Activated CD4-positive, alpha-beta T cell treated with anti-CD3 and anti-CD28 coated beads, Interleukin-10, Interleukin-2, amounts not matched to agents 100 ng/mL and 50 ng/mL, durations not matched to agents 16 hours and 8 hours (primary cell): ENCODE measurements around the gene XAGE2.
"Not testable (repeated sequence)": the region's sequence is repeated elsewhere in the genome, so short reads cannot be mapped to it uniquely, and the experiment has no call there.

Experiments used
- DNase-seq: peaks from one replicate; pipeline ENCODE4 v3.0.0-alpha.2; 2020

Gene XAGE2, protein sequence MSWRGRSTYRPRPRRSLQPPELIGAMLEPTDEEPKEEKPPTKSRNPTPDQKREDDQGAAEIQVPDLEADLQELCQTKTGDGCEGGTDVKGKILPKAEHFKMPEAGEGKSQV

DNA sequence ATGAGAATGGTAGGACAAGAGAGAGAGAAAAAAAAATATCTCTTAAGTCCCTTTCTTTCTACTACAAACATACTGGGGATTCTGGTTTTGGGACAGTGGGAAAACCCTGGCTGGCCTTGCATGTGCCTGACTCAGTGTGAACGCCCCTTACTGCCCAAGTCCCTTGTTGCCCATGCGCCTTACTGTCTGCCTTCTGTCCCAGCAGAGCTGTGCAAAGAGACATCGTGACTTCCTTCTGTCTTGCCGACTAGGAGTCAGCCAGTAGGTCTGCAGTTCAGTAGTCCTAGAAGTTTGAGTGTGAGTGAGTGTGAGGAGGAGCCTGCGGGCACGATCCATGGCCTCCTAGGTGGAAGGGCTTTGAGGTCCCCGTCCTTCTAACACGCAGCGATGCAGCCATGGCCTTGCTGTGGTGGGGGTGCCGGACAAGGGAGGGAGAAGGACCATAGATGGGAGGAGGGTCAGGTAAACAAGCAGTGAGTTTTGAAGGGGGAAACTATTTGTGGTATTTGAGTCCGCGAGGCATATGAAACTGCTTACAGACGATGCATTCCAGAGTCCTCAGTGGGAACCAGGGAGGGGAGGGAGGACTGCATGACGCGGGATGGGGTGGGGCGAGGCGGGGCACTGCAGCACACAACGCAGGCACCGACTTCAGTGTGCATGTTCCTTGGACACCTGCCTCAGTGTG, at the start of gene XAGE2:
XAGE2 (plus strand) TSS at position 654 of the 688 bp plus-strand sequence. CDS start 994 bp downstream, outside the sequence.
- no peak for DNase-seq

DNA sequence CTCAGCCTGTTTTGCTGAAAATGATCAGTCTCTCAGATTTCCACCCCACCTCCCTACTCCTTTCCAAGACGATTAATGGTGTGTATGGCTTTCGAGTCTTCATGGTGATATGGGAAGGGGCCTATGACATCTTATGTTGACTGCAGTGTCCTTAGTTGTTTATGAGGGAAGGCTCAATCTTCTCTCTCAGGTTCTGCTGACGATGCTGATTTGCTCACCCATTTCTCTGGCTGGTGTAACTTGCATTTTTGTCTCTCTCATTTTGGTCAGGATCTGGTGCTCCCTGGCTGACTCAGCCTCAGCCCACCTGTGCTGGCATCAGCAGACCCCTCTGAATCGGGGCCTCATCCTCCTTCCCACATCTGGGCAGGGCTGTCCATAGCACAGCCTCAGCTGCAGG, 31.4 kb upstream of the XAGE2 start:
- DNase-seq, result no peak

DNA sequence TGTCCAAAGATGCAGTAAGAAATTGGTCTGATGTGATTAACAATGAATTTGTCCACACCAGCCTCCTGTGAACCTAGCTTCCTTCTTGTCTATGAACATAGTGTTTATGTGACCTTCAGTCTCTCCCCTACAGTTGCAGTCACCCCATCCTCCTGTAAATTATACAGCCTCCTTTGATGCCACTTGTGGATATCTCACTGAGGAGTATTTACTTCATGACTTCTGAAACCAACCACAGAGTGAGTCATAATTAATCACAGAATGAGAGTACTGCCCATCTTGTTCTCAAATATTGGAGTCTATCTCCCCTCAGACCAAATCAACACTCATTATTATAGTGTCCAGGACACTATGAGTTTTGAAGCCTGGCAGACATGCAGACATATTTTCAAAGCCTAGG, 27.3 kb upstream of the XAGE2 start:
- peak; percentile 5 for DNase-seq

DNA sequence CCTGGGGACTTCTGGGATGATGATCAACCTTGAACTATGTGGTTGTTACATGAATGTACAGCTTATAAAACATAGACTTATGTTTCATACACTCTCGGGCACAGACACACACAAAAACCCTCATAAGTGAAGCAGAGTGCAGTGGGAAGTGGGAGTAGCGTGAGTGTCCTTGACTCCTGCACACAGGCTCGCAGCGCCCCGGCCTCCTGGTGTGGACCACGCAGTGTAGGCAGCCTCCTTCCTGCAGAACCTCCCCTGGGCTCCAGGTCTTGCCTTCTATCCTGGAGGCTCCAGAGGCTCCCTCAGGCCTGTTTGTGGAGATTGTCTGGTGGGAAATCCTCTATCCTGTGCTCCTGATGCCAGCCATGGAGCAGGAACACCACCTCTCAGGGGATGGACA, 25.7 kb upstream of the XAGE2 start:
- not testable (repeated sequence) for DNase-seq

DNA sequence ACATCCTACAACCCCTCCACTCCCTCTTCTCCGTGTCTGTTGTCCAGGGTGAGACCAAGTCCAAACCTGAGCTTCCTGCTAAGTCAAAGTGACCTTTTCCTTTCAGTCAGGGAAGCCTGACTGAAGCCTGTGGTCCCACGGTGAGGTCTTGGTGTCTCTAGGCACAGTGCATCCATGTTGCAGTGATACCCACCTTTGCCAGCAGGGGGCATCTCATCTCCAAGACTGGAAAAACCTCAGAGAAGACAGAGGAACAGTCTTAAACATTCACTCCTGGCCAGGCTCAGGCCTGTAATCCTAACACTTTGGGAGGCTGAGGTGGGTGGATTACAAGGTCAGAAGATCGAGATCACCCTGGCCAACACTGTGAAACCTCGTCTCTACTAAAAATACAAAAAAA, 23.4 kb upstream of the XAGE2 start:
- peak; percentile 71 for DNase-seq

DNA sequence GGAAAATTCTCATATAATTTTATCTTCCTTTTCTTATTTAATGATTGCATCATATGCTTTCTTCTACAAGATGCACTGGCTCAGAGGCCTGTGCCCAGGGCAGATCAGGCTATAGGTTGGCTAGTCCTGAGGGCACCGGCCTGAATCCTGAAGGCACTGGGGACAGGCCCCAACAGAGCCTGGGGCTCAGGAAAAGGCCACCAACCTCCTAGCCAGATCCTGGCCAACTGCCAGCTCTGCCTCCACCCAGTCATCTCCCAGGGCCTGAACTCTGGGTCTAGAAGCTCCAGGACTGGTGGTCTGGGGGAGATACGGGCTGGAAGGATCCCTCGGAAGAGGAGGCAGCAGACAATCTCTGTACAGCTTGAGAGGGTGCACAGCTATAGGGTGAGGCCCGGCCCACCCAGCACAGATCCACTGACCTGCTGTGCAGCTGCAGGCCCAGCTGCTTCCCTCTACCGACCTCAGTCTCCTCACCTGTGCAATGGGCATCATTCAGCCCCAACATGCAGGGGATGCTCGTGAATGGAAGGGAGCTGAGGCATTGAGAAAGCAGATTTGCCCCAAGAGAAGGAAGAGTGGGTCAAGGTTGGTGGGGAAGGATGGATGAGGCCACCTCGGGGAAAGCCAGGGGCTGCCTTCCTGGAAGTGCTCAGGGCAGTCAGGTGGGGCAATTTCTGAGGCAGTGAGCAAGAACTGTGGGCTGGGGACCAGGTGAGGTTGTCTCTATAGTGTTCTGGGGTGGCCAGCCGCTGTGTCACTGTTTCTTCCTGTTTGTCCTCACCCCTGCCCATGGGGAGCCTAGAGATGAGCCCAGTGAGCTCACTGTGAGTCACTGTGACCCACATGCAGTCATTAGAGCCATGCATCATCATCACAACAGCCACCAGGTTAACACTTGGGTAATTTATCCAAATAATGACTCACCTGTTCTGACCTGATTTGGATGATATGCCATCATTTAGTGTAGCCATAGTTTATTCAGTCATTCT, 22.4 kb upstream of the XAGE2 start:
- peak; percentile 38 for DNase-seq

DNA sequence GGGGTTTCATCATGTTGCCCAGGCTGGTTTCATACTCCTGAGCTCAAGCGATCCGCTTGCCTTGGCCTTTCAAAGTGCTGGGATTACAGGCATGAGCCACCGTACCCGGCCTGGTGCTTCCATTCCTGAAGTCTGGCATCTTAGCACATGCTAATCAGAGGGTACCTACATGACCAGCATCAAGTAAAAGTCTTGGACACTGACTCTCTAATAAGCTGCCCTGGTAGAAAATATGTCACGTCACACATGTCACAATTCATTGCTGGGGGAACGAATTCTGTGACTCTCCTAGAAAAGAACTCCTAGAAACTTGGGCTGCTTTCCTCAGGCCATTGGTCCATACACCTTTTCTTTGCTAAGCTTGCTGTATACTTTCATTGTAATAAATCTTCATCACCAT, 19.1 kb upstream of the XAGE2 start:
- no peak for DNase-seq

DNA sequence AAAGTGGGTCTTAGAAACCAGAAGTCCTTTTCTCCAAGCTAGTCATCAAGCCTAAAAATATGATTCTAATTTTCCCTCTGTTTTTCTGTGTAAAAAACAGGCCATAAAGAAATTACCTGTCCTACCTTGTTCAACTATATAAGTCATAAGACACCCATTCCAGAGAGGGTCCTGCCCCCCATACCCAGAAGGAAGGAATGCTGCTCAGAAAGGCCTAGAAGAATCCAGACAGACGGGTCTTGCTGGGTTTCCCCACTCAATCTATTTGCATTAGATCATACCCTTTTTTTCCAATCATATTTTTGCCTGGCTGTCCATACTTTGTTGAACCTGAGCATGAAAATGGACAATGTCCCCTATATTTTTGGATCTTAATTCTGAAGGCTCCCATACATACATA, 16.3 kb upstream of the XAGE2 start:
- DNase-seq, result no peak

DNA sequence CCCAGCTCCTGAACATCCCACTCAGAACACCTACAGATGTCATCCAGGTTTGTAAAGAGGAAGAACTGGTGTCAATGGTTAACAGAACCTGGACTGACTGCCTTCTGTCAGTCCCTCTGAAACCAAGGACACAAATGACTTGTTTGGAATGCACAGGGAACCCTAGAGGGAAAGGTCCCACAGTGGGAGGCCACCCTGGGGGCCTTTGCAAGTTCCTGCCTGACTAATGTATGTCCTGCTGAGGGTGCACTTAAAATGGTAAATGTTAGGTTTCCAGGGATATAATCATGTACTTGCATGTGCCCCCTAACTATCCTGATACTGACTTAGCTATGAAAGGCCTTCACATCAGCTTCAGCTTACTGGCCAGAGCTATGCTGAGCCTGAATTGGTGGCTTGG, 15.0 kb upstream of the XAGE2 start:
- no peak for DNase-seq

DNA sequence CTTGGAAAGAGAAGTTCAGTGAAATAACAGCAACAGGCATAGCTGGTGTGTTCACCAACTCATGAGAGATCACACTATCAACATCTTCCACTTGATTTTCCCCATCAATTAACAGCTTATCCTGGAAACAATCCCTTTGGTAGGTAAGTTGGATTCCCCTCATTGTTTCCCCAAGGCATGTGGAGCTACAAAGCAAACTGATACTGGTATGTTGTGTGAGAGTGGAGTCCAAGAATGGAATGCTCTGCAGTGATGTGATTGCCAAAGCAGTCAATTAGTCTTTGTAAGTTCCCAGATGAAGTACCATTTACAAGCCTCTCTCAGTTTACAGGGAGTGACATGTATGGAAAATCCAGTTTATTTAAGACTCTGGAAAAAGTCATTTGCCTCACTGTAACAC, 13.7 kb upstream of the XAGE2 start:
- DNase-seq, result no peak

DNA sequence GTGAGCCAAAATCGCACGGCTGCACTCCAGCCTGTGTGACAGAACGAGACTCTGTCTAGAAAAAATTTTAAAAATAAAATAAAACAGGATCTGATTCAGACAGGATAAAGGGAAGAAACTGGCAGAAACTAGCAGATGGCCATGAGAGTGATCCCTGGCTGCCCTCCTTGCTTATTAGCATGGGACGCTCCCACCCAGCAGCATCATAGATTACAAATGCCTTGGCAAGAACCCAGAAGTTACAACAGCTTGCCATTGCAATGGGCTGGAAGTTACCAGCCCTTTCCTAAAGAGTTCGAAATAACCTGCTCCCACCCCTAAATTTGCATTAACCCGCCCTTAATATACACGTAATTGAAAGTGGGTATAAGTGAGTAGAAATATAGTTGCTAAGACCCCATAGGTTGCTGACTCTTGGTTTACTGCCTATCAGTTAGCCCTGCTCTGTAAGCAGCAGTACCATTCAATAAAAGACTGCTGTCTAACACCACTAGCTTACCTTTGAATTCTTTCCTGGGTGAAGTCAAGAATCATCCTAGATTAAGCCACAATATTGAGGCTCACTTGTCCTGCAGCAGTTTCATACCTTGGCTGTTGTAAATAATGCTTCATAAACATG, 9.1 kb upstream of the XAGE2 start:
- DNase-seq, result no peak

DNA sequence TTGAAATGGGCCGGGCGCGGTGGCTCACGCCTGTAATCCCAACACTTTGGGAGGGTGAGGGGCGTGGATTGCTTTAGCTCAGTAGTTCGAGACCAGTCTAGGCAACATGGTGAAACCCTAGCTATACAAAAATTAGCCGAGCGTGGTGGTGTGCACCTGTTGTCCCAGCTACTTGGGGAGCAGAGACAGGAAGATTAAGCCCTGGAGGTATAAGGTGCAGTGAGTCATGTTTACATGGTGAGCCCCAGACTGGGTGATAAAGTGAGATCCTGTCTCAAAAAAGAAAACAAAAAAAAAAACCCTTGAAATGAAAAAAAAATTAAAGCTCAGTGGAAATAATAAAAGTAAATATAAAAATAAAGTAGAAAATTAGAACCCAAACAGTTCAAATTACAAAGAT, 6.9 kb upstream of the XAGE2 start:
- no peak for DNase-seq

DNA sequence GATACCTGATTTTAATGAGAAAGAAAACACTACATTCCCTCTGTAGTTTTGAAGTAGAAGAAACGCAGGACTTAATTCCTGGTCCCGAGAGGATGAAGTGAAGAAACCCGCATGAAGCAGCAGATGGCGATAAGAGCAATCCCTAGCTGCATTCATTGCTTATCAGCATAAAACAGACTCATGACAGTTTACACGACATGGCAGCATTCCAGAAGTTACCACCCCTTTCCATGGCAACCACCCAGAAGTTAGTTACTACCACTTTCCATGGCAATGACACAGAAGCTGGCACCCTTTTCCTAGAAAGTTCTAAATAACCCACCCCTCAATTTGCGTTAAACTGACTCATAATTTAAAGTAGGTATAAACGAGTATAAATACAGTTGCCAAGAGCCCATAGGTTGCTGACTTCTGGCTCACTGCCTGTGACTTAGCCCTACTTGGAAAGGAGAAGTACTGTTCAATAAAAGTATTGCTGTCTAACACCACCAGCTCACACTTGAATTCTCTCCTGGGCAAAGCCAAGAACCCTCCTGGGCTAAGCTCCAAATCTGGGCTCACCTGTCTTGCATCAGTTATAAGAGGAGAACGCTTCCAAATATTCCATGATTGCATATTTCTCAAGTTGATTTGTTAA, 5.5 kb upstream of the XAGE2 start:
- no peak for DNase-seq

DNA sequence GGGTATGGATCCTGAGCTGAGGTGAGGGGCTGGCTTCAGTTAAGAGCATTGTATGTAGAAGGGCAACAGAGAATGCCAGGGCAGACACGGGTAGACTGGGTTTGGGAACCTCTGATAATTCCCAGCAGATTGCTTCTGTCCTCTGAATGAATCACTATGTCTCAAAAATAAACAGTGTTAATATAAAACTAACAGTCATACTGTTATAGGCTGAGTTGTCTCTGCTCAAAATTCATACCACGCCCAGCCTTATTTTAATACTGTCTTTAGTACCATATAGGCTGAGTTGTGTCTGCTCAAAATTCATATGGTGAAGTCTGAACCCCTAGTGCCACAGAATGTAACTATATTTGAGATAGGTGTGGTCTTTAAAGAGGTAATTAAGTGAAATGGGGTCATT, 10.0 kb downstream of the XAGE2 start:
- DNase-seq, result no peak

DNA sequence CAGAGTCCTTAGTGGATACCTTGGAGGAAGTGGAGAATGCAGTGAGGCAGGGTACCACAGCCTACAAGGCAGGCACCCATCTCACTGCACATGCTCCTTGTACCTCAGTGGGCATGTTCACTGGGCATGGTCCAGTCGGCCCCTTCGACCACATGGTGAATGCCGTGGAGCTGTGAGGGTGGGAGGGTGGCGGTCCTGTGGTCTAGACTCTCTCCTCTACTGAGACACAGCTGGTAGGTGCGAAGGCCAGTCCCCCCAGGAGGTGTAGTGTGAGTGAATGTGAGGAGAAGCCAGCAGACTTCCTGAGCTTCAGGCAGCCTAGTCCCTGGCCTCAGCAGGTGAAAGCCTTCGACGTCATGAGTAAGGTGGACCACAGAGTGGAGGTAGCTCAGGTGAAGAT, 12.2 kb downstream of the XAGE2 start:
- DNase-seq, result no peak

DNA sequence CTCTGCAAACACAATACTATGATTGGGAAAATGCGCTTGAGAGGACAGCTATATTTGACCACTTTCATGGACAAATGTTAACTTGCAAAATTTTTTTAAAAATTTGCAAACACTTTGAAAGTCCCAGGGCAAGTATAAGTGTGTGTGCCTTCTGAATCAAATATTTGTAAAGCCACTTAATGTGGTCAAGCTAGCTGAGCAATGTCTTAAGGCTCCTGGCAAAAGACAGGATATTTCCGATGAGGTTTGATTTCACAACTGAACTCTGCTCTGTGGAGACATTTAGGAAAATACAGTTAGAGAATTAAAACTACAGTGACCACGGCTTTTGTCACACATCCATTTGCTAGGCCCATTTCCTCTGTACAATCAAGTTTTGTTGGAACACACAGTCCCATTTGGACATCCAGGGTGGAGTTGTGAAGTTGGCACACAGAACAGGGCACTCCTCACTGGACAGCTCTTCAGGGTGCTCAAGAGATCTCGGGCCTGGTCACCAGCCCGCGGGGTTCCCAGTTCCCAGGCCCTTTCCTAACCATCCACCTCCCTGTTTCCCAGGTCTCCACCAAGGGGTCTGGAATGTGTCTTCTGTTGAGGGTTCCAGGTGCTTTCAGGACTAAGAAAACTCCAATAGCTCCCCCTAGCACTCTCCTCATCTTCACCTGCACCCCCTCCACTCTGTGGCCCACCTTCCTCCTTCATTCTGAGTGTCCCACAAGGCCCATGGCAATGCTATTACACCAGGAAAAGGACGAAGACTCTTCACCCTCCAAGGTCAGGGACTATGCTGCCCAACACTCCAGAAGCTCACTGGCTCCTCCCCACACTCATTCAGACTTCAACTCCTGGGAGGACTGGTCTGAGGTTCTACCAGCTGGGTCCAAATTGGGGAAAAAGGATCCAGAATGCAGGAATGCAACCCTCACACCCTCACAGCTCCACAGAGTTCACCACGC, 41.9 kb downstream of the XAGE2 start:
- DNase-seq, result no peak

DNA sequence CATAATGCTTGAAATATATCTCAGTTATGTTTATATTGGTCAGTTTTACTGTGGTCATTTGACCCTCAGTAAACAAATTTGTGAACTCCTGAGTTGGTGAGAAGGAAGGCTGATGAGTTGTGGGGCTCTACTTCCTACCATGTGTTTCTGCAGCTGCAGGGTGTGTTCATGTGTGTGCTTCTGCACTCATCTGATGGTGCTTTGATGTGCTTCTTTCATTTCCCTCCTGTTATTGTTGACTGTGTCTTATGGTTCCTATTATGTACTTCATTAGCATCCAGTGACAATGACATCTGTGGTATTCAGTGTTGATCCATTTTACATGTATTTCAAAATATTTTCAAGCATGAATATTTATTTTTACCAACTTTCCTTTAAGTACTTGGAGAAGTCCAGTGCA, 46.5 kb downstream of the XAGE2 start:
- no peak for DNase-seq

DNA sequence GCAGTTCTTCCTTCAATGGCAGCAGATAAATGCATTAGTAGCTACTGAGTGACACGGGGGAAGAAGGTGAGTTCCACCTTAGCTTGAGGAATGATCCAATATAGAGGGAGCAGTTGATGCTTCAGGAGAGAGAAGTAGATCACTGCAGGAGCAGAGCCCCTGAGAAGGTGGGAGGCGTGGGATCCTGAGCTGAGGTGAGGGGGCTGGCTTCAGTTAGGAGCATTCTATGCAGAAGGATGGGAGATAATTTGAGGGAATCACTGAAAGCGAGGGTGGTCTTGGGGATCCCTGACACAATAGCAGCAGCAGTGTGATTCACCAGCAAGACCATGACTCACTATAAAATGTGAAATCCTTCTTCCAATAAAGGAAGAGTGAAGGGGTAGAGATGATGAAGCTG, 48.0 kb downstream of the XAGE2 start:
- DNase-seq, result no peak

DNA sequence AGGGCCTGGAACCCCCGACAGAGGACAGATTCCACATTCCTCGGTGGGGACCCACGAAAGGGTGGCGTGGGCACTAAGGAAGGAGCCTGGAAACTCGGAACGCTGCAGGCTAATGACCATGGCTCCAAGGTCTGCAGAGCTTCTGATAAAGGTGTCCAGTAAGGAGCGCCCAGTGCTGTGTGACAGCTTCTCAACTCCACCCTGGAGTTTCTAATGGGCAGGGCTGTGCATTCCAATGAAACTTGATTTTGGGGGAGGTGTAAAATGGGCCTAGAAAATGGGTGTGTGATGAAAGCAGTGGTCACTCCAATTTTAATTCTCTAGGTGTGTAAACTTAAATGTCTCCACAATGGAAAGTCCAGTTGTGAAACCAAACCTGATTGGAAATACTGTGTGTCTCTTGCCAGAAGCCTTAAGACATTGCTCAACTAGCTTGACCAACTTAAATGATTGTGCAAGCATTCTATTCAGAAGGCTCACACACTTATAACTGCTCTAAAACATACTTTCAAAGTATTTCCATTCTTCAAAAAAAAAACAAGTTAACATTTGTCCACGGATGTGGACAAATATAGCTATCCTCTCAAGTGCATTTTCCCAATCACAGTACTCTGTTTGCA, 52.1 kb downstream of the XAGE2 start:
- DNase-seq, result no peak

DNA sequence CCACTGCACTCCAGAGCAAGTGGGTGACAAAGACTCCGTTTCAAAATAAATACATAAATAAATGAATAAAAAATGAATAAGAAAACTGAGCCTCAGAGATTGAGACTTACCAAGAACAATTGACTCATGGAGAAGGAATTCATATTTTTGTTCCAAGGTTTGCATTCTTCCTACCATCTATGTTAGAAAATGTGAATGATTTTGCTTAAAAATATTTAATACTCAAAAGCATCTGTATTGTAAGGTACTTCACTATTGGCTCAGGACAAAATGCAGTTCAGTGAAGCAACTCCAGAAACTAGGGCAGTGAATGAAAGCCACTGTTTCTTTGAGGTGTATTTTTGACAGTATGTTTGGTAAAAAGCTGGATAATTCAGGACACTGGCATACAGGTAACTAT, 54.1 kb downstream of the XAGE2 start:
- no peak for DNase-seq

DNA sequence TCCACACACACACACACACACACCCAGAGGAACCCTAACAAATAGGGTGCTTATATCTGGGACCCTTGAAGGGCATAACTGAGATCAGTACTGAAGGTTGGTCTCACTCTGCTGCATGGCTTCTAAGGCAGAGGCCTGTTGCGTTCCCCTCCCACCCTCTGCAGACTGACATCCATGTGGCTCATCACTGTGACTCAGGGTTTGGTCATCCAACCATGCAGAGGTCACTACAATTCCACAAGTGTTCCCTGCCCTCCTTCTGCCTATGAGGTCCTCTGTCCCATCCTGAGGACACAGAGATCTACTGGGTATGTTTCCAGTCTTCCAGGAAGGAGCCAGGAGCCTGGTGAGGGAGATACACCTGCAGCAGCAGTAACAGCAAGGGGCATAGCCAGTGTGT, 55.8 kb downstream of the XAGE2 start:
- DNase-seq, result no peak
